Colon (tissue), 2 donors: ENCODE results near the gene SIGLEC5.

Experiments used
- FAIRE-seq: peaks from 2 replicates; lab custom pipeline; 2012; peaks lifted over from hg19 to GRCh38; lab: Jason Lieb, UNC
- donor health status: control.
- donor health status: control.

The SIGLEC5 gene

GRCh38 chr19:51627491-51628138, 2.6 kb downstream of the SIGLEC5 start:
- FAIRE-seq = no peak

GRCh38 chr19:51626675-51627074, 3.5 kb downstream of the SIGLEC5 start:
- FAIRE-seq = no peak

GRCh38 chr19:51621178-51621577, 9.0 kb downstream of the SIGLEC5 start:
- no peak for FAIRE-seq

- FAIRE-seq = no peak
Observed at GRCh38 chr19:51615991-51616390, 14.2 kb downstream of the SIGLEC5 start.

GRCh38 chr19:51614789-51615188, 15.4 kb downstream of the SIGLEC5 start:
- no peak for FAIRE-seq

- no peak for FAIRE-seq
Observed at GRCh38 chr19:51610576-51610975, 19.6 kb downstream of the SIGLEC5 start.

- no peak for FAIRE-seq
Observed at GRCh38 chr19:51607920-51608562, 22.2 kb downstream of the SIGLEC5 start.

GRCh38 chr19:51607077-51607476, 23.1 kb downstream of the SIGLEC5 start:
- FAIRE-seq = no peak

- no peak for FAIRE-seq
Observed at GRCh38 chr19:51602189-51602854, 27.9 kb downstream of the SIGLEC5 start.

GRCh38 chr19:51600940-51601580, 29.1 kb downstream of the SIGLEC5 start:
- no peak for FAIRE-seq

- FAIRE-seq = no peak
Observed at GRCh38 chr19:51599084-51599483, 31.1 kb downstream of the SIGLEC5 start.

GRCh38 chr19:51598159-51598915, 31.9 kb downstream of the SIGLEC5 start:
- no peak for FAIRE-seq

- FAIRE-seq = no peak
Observed at GRCh38 chr19:51595190-51596175, 34.7 kb downstream of the SIGLEC5 start.

GRCh38 chr19:51594774-51595109, 35.5 kb downstream of the SIGLEC5 start:
- no peak for FAIRE-seq

- peak; percentile 53 for FAIRE-seq
Observed at GRCh38 chr19:51593969-51594773, 36.0 kb downstream of the SIGLEC5 start.

GRCh38 chr19:51593138-51593890, 36.9 kb downstream of the SIGLEC5 start:
- no peak for FAIRE-seq

- no peak for FAIRE-seq
Observed at GRCh38 chr19:51592521-51592920, 37.7 kb downstream of the SIGLEC5 start.

GRCh38 chr19:51590441-51590840, 39.8 kb downstream of the SIGLEC5 start:
- no peak for FAIRE-seq

GRCh38 chr19:51589511-51589910, 40.7 kb downstream of the SIGLEC5 start:
- no peak for FAIRE-seq
